T-helper 1 cell treated with Interleukin-12 subunit alpha and Interleukin-12 subunit beta and Interleukin-4 antibody, amounts not matched to agents 30 ng/mL and 1 ng/mL, for 36 hours (primary cell): ENCODE results near the gene TEX54. TPM values are rescaled to one million over a fixed set of nuclear protein-coding genes. Genes with fewer than 3 reads are reported as not detected.

ENCODE experiments used
- intact Hi-C: fragments of 100-400 bp; cut with micrococcal nuclease; formaldehyde crosslinking; loops from one replicate; pipeline ENCODE4 v1.15.1; 2024
- total RNA-seq: library from RNA; stranded (reverse); gene quantifications from 2 replicates; pipeline ENCODE4 v1.2.3, GENCODE V29; 2022

The TEX54 gene
- total RNA-seq, 1 donor from 2014 or later = not detected

- intact Hi-C loops = loop anchor here (1.0 kb wide), 12 partner anchors 14 to 298 kb away; partner anchors contain the start of genes EEF1G, NXF1, POLR2G and SLC3A2
Observed at GRCh38 chr11:62855571-62856332, 23.1 kb upstream of the TEX54 start.

DNA sequence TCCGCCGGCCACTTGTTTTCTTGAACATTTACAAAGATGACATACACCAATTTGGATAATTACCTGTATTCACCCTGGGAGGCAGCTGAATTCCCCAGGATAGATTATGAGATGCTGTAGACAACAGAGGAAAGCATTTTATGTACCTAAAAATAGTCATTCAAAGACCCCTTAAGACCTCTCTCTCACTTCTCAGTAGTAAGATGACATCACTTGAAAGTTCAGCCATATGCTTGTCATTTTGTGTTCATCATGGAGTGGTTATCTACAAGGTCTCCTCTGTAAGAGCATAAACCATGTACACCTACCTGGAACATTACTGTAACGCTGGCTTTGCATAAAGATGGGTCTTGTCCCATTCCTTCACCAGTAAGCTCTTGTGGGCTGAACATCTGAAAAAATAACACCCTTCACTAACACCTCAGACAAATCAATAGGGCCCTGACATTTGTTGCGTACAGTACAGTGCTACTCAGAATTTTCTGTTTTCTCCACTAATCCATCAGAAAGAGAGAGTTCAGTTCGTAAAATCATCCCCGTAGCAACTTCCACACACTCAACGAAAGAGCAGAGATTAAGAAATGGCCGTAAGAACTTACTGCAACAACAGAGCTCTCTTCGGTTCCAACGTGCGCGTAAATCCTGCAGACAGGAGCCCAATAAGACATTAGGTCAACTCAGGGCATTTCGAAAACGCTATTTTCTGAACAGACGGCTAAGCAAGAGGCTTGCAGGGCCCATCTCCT, 22.4 kb upstream of the TEX54 start:
- intact Hi-C loops = loop anchor here (1.0 kb wide), 4 partner anchors 50 to 298 kb away; partner anchors contain the start of genes NXF1 and POLR2G

GRCh38 chr11:62854013-62854824, 21.6 kb upstream of the TEX54 start:
- intact Hi-C loops = no loop called here

GRCh38 chr11:62853279-62853965, 20.8 kb upstream of the TEX54 start:
- intact Hi-C loops = no loop called here

GRCh38 chr11:62852523-62853188, 20.0 kb upstream of the TEX54 start:
- intact Hi-C loops = no loop called here

- intact Hi-C loops = no loop called here
Observed at GRCh38 chr11:62851807-62852522, 19.3 kb upstream of the TEX54 start.

- intact Hi-C loops = no loop called here
Observed at GRCh38 chr11:62850911-62851806, 18.5 kb upstream of the TEX54 start.

DNA sequence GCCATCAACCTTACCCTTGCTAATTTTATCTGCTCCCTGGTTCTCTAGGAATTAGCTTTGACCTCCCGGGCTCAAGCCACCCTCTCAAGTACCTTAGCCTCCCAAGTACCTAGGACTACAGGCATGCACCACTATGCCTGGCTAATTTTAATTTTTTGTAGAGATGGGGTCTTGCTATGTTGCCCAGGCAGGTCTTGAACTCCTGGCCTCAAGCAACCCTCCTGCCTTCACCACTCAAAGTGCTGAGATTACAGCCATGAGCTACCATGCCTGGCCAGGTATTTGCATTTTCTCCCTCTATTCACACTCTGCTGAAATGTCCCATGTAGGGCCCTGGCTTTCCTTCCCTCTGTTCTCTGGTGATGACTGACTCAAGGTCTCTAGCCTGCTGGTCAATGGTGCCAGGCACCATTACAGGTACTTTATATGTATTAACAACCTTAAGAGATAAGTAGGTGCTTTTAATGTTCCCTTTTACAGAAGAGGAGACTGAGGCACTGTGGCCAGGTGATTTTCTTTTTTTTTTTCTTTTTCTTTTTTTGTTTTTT, 15.2 kb upstream of the TEX54 start:
- intact Hi-C loops = loop anchor here (10.0 kb wide), 1 partner anchor 883 kb away; the partner anchor contains the start of gene FTH1

DNA sequence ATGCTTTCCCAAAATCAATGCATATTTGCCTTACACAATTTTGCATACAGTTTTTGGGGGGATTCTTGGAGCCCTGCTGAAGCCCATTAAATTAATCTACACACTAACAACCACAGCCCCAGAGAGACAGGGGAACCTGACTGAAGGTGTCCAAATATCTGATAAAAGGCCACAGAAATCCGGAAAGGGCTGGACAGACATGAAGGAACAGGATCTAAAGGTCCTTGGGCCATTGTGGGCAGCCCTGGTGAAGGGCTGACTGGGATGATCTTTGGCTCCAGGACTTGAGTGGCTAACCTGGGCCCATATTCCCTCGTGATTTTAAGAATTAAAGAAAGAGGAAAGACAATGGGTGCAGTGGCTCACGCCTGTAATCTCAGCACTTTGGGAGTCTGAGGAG, 13.5 kb upstream of the TEX54 start:
- intact Hi-C loops = loop anchor here (10.0 kb wide), 1 partner anchor 881 kb away; the partner anchor contains the start of gene FTH1

GRCh38 chr11:62844154-62844553, 11.5 kb upstream of the TEX54 start:
- intact Hi-C loops = loop anchor here (10.0 kb wide), 1 partner anchor 879 kb away; the partner anchor contains the start of gene FTH1

DNA sequence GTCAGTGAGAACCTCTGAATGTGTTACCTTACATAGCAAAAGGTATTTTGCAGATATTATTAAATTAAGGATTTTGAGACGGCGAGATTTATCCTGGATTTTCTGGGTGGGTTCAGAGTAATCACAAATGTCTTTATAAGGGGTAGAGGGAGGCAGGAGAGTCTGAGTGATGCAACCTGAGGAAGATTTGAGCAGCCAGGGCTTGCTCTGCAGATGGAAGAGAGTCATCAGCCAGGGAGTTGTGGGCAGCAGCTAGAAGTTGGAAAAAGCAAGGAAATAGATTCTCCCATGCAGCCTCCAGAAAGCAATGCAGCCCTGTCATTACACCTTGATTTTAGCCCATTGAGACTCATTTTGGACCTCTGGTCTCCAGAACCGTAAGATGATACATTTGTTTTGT, 10.8 kb upstream of the TEX54 start:
- intact Hi-C loops = loop anchor here (10.0 kb wide), 1 partner anchor 879 kb away; the partner anchor contains the start of gene FTH1

- intact Hi-C loops = loop anchor here (10.0 kb wide), 1 partner anchor 878 kb away; the partner anchor contains the start of gene FTH1
Observed at GRCh38 chr11:62842891-62843290, 10.2 kb upstream of the TEX54 start.

GRCh38 chr11:62842171-62842741, 9.6 kb upstream of the TEX54 start:
- intact Hi-C loops = loop anchor here (10.0 kb wide), 1 partner anchor 877 kb away; the partner anchor contains the start of gene FTH1

- intact Hi-C loops = loop anchor here (1.0 to 10.0 kb wide), 9 partner anchors 15 to 877 kb away; partner anchors contain the start of genes FTH1, HNRNPUL2, MTA2 and TAF6L
Observed at GRCh38 chr11:62841361-62842170, 8.9 kb upstream of the TEX54 start.

GRCh38 chr11:62840721-62841360, 8.2 kb upstream of the TEX54 start:
- intact Hi-C loops = loop anchor here (1.0 to 10.0 kb wide), 9 partner anchors 15 to 876 kb away; partner anchors contain the start of genes FTH1, HNRNPUL2, MTA2 and TAF6L
